GM19035 (cell line): ENCODE results near the gene CCDC77.

Experiments
- ATAC-seq: cut with Tn5 transposase; IDR thresholded peaks from one replicate; pipeline ENCODE4 v1.9.1; 2021; ENCODE audit not compliant: unreplicated experiment

The CCDC77 gene

GRCh38 chr12:452667-453210 is 51.3 kb downstream of the CCDC77 start:
- no peak for ATAC-seq

- no peak for ATAC-seq
Observed at GRCh38 chr12:454833-455232, 53.4 kb downstream of the CCDC77 start.

- no peak for ATAC-seq
Observed at GRCh38 chr12:455821-456220, 54.4 kb downstream of the CCDC77 start.

- no peak for ATAC-seq
Observed at GRCh38 chr12:457676-458075, 56.2 kb downstream of the CCDC77 start.

GRCh38 chr12:459050-459429 is 57.6 kb downstream of the CCDC77 start:
- ATAC-seq = no peak

- no peak for ATAC-seq
Observed at GRCh38 chr12:459430-460258, 58.2 kb downstream of the CCDC77 start, which contains the start of gene B4GALNT3. Gene B4GALNT3, plus strand, starts transcription at chr12:459939. Its CDS starts 438 bp downstream, at chr12:460377.

GRCh38 chr12:460261-461230 is 59.1 kb downstream of the CCDC77 start:
- no peak for ATAC-seq

GRCh38 chr12:461425-461824 is 60.0 kb downstream of the CCDC77 start:
- no peak for ATAC-seq

- no peak for ATAC-seq
Observed at GRCh38 chr12:462936-463705, 61.7 kb downstream of the CCDC77 start.

GRCh38 chr12:464484-465267 is 63.2 kb downstream of the CCDC77 start:
- no peak for ATAC-seq

GRCh38 chr12:466039-466438 is 64.6 kb downstream of the CCDC77 start:
- ATAC-seq = no peak

- ATAC-seq = no peak
Observed at GRCh38 chr12:466762-467161, 65.3 kb downstream of the CCDC77 start.

GRCh38 chr12:467591-467990 is 66.1 kb downstream of the CCDC77 start:
- ATAC-seq = no peak

GRCh38 chr12:468671-469389 is 67.4 kb downstream of the CCDC77 start:
- no peak for ATAC-seq

- no peak for ATAC-seq
Observed at GRCh38 chr12:470133-470532, 68.7 kb downstream of the CCDC77 start.

- ATAC-seq = no peak
Observed at GRCh38 chr12:473198-473597, 71.8 kb downstream of the CCDC77 start.

GRCh38 chr12:473863-474577 is 72.6 kb downstream of the CCDC77 start:
- ATAC-seq = no peak

- no peak for ATAC-seq
Observed at GRCh38 chr12:475286-475685, 73.8 kb downstream of the CCDC77 start.

GRCh38 chr12:479161-479560 is 77.7 kb downstream of the CCDC77 start:
- no peak for ATAC-seq
